GM10266 (cell line): Measurements from ENCODE around the gene SIGLEC6.

ENCODE experiments used
- DNase-seq: peaks from one replicate; pipeline ENCODE4 v3.0.0; 2012; ENCODE audit errors: extremely low spot score
- TF ChIP-seq, protein P1 (sequence below): IDR thresholded peaks from 2 replicates; pipeline ENCODE4 v1.5.1; 2012; ENCODE audit warnings: mild to moderate bottlenecking, low read depth; ENCODE audit not compliant: control insufficient read depth, insufficient read depth; ENCODE audit errors: missing control alignments

Gene SIGLEC6

DNA sequence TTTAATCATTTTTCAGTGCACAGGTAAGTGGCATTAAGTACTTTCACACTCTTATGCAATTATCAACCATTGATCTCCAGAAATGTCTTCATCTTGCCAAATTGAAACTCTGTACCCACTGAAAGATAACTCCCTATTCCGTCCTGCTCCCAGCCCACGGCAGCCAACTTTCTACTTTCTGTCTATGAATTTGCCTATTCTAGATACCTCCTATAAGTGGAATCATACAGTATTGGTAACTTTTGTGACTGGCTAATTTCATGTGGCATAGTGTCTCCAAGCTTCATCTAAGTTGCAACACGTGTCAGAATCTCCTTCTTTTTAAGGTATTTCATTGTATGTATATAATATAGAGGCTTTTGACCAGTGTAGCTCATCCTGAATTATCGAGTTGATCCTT is 58.9 kb downstream of the SIGLEC6 start:
- DNase-seq: no peak
- TF ChIP-seq, protein P1, sequence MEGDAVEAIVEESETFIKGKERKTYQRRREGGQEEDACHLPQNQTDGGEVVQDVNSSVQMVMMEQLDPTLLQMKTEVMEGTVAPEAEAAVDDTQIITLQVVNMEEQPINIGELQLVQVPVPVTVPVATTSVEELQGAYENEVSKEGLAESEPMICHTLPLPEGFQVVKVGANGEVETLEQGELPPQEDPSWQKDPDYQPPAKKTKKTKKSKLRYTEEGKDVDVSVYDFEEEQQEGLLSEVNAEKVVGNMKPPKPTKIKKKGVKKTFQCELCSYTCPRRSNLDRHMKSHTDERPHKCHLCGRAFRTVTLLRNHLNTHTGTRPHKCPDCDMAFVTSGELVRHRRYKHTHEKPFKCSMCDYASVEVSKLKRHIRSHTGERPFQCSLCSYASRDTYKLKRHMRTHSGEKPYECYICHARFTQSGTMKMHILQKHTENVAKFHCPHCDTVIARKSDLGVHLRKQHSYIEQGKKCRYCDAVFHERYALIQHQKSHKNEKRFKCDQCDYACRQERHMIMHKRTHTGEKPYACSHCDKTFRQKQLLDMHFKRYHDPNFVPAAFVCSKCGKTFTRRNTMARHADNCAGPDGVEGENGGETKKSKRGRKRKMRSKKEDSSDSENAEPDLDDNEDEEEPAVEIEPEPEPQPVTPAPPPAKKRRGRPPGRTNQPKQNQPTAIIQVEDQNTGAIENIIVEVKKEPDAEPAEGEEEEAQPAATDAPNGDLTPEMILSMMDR: no peak

DNA sequence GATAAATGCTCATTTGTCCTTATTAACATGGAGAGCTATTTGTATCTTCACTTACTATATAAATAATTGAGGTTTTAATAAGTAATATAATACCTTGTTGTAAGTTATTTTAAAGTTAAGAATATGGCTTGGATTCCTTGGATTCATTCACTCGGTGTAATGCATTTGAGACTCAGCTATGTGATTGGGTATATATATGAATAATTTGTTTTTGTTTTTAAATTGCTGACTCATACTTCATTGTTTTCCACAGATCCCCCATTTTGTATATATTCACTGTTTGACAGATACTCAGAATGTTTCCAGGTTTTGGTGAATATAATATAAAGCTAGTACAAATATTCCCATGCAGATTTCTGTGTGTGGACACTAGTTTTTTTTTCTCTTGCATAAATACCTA is 59.9 kb downstream of the SIGLEC6 start:
- TF ChIP-seq, protein P1: no peak
- no peak for DNase-seq

DNA sequence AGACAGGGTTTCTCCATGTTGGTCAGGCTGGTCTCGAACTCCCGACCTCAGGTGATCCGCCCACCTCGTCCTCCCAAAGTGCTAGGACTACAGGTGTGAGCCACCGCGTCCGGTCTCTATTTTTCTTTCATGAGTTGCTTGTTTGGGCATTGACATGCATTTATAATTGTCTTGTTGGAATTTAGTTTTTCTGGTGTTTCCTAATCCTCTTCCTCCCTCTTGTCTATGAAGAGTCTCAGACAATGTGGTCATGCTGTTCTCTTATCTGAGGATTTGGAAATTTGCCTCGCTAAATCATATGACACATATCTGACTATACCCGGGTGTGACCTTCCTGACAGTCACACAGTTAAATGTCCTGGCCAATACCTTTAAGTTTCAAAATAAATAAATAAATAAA is 60.5 kb downstream of the SIGLEC6 start:
- TF ChIP-seq, protein P1: no peak
- DNase-seq: no peak

DNA sequence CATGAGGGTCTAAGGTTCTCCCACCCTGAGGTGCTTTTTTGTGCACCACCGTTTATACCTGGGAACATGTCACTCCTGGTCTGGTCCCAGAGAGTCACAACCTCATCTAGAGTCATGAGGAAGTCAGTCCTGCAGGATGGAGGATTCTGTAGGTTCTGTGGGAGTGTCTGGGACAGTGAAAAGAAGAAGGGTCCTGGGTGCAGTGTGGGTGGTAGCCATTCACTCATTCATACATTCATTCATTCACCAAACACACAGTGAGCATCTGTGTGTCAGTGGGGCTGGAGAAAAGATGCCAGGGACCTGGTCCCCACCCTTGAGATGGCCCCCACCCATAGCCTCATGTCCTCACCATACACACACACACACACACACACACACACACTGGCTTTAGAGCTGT is 61.8 kb downstream of the SIGLEC6 start:
- no peak for DNase-seq
- TF ChIP-seq, protein P1: no peak

DNA sequence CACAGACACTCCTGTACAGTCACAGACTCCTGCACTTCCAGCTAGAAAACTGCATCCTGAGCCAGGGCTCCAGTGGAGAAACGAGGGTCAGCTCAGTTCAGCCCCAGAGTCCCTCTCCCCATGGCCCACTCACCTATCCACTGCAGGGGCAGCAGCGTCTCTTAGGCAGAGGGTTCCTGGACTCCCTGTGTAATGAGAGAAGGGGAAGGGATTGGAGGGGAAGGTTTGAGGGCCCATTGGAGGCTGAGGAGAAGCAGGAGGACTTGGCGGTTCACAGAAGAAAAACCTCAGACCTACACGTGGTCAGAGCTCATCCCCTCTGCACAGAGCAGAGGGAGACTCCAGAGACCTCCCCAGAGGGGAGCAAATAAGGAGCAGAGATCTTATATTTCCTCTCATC is 62.3 kb downstream of the SIGLEC6 start:
- no peak for DNase-seq
- TF ChIP-seq, protein P1: no peak

DNA sequence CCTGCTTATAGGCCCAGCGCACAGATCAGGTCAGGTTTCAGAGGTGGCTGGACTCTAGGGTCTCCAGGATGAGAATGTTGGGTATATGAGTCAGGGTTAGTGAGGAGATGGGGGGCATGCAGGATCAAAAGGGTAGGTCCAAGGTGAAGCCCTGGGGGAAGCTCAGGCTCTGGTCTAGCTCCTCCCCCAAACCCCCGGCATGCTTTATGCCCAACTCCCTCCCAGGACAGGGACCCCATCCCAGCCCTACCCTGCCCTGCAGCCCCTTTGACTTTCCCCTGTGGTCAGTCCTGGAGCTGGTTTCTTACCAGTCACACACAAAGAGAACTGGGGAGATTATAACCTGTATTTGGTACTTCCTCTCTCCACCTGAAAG is 62.9 kb downstream of the SIGLEC6 start:
- no peak for DNase-seq
- TF ChIP-seq, protein P1: no peak

DNA sequence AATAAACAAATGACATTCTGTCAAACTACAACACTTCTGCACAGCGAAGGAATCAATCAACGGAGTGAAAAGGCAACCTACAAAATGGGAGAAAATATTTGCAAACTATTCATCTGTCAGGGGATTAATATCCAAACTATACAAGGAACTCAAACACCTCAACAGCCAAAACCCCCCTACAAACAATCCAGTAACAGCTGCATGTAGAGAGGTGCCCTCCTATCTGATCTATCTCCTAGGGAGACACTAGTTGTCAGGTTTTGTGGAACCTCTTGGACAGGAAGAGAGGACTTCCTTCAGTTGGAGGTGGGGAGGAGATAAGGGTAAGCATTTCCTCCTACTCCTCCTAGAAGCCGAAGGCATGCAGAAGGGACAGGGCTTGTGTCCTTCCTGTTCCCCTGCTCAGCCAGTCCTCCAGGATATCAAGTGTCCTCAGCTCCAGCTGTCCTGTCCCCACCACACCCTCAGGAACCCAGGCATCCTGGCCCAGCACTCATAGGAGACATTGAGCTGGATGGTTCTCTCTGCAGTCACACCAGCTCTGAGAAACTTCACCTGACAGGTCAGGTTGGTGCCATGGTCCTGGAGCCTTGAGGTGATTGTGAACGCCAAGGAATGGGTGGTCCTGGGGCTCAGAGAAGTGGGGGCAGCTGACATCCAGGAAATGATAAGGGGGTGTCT is 63.5 kb downstream of the SIGLEC6 start:
- TF ChIP-seq, protein P1: no peak
- DNase-seq: no peak
